ENCODE results near the gene FAM168A.
A peak's percentile ranks its signal among the peaks of the same experiment; 100 is the strongest.

The FAM168A gene

GRCh38 chr11:73597956-73598718 lies at the start of gene FAM168A:
Gene FAM168A, minus strand, starts transcription at chr11:73598112. Its CDS starts 129,638 bp downstream, at chr11:73468474.
- FAIRE-seq: peak; percentile 75

- FAIRE-seq: no peak
Observed at GRCh38 chr11:73647459-73648100, 49.7 kb upstream of the FAM168A start.

- no peak for FAIRE-seq
Observed at GRCh38 chr11:73645972-73646631, 48.2 kb upstream of the FAM168A start, which contains the start of gene PLEKHB1. Gene PLEKHB1, plus strand, starts transcription at chr11:73646581. Its CDS starts 28 bp downstream, at chr11:73646609.

GRCh38 chr11:73645121-73645969 lies 47.4 kb upstream of the FAM168A start:
- FAIRE-seq: no peak

GRCh38 chr11:73641668-73642067 lies 43.8 kb upstream of the FAM168A start:
- FAIRE-seq: no peak

GRCh38 chr11:73640592-73640991 lies 42.7 kb upstream of the FAM168A start:
- FAIRE-seq: no peak

- no peak for FAIRE-seq
Observed at GRCh38 chr11:73637012-73637411, 39.1 kb upstream of the FAM168A start.

- no peak for FAIRE-seq
Observed at GRCh38 chr11:73636249-73636648, 38.3 kb upstream of the FAM168A start.

GRCh38 chr11:73635721-73636120 lies 37.8 kb upstream of the FAM168A start:
- FAIRE-seq: no peak

GRCh38 chr11:73633999-73634398 lies 36.1 kb upstream of the FAM168A start:
- no peak for FAIRE-seq

- no peak for FAIRE-seq
Observed at GRCh38 chr11:73632996-73633395, 35.1 kb upstream of the FAM168A start.

- no peak for FAIRE-seq
Observed at GRCh38 chr11:73629907-73630306, 32.0 kb upstream of the FAM168A start.

GRCh38 chr11:73625696-73626318 lies 27.9 kb upstream of the FAM168A start:
- FAIRE-seq: peak; percentile 46

- no peak for FAIRE-seq
Observed at GRCh38 chr11:73623686-73624085, 25.8 kb upstream of the FAM168A start.

- FAIRE-seq: no peak
Observed at GRCh38 chr11:73622926-73623593, 25.1 kb upstream of the FAM168A start.

- no peak for FAIRE-seq
Observed at GRCh38 chr11:73614591-73614990, 16.7 kb upstream of the FAM168A start.

GRCh38 chr11:73612601-73613140 lies 14.8 kb upstream of the FAM168A start:
- no peak for FAIRE-seq

GRCh38 chr11:73598719-73599379 lies 937 bp upstream of the FAM168A start:
- no peak for FAIRE-seq

GRCh38 chr11:73597336-73597955 lies 466 bp downstream of the FAM168A start:
- FAIRE-seq: no peak

- no peak for FAIRE-seq
Observed at GRCh38 chr11:73596547-73596946, 1.4 kb downstream of the FAM168A start.
